ENCODE measurements around the gene BCORL1. TPM values are rescaled to one million over a fixed set of nuclear protein-coding genes. Genes with fewer than 3 reads are reported as not detected.

The BCORL1 gene
- total and polyA plus RNA-seq, 4 donors = 4.8 to 15.5 (median 9.5) TPM

GRCh38 chrX:130095249-130096030 is 113.0 kb downstream of the BCORL1 start:
- no peak overlapping the region for H3K4me3 ChIP-seq (ENCODE audit: low read depth, low read length)
- no peaks in the 10 kb centered on the region for H3K36me3 ChIP-seq (ENCODE audit: control insufficient read depth, insufficient read depth, low read length)
- no peaks in the 10 kb centered on the region for H3K4me1 ChIP-seq (ENCODE audit: control insufficient read depth, insufficient read depth, low read length)
- H3K27me3 ChIP-seq (ENCODE audit: control insufficient read depth, insufficient read depth, low read length) = no peaks in the 10 kb centered on the region
- H3K27ac ChIP-seq (ENCODE audit: low read depth, low read length) = no peak overlapping the region
- no peaks in the 10 kb centered on the region for H3K9me3 ChIP-seq (ENCODE audit: control insufficient read depth, insufficient read depth, low read length)
- no peak for DNase-seq (ENCODE audit: low read depth in 4 of 6, low spot score in 6 of 6)
- WGBS (ENCODE audit: insufficient coverage) = 80% methylated on average over 4 of the region's 6 CpGs

GRCh38 chrX:130097507-130098209 is 115.2 kb downstream of the BCORL1 start:
- 54% methylated on average over 13 of the region's 14 CpGs for WGBS (ENCODE audit: insufficient coverage)
- H3K4me3 ChIP-seq (ENCODE audit: low read depth, low read length) = no peak overlapping the region
- no peak for DNase-seq (ENCODE audit: low read depth in 4 of 6, low spot score in 6 of 6)

GRCh38 chrX:130098210-130098552 is 115.7 kb downstream of the BCORL1 start:
- Histone ChIP-seq H3K27me3 (ENCODE audit: control insufficient read depth, insufficient read depth, low read length) (no peaks in the 10 kb centered on the region), H3K9me3 (ENCODE audit: control insufficient read depth, insufficient read depth, low read length) (no peaks in the 10 kb centered on the region), H3K36me3 (ENCODE audit: control insufficient read depth, insufficient read depth, low read length) (no peaks in the 10 kb centered on the region), H3K27ac (ENCODE audit: low read depth, low read length) (no peak overlapping the region), H3K4me1 (ENCODE audit: control insufficient read depth, insufficient read depth, low read length) (no peaks in the 10 kb centered on the region), H3K4me3 (ENCODE audit: low read depth, low read length) (no peak overlapping the region)
- no peak for DNase-seq (ENCODE audit: low read depth in 4 of 6, low spot score in 6 of 6)
- 60% methylated on average over 5 of the region's 5 CpGs for WGBS (ENCODE audit: insufficient coverage)

More at GRCh38 chrX:130097507-130098209, 115.2 kb downstream of the BCORL1 start:
- Histone ChIP-seq H3K27me3 (ENCODE audit: control insufficient read depth, insufficient read depth, low read length) (no peaks in the 10 kb centered on the region), H3K4me1 (ENCODE audit: control insufficient read depth, insufficient read depth, low read length) (no peaks in the 10 kb centered on the region), H3K27ac (ENCODE audit: low read depth, low read length) (no peak overlapping the region), H3K36me3 (ENCODE audit: control insufficient read depth, insufficient read depth, low read length) (no peaks in the 10 kb centered on the region), H3K9me3 (ENCODE audit: control insufficient read depth, insufficient read depth, low read length) (no peaks in the 10 kb centered on the region)

GRCh38 chrX:130100180-130100579 is 117.7 kb downstream of the BCORL1 start:
- H3K9me3 ChIP-seq (ENCODE audit: control insufficient read depth, insufficient read depth, low read length) = no peaks in the 10 kb centered on the region
- 80% methylated on average over 5 of the region's 5 CpGs for WGBS (ENCODE audit: insufficient coverage)

GRCh38 chrX:130103605-130104004 is 121.2 kb downstream of the BCORL1 start:
- H3K27me3 ChIP-seq (ENCODE audit: control insufficient read depth, insufficient read depth, low read length) = peaks cover 2% of the 10 kb centered on the region
- H3K9me3 ChIP-seq (ENCODE audit: control insufficient read depth, insufficient read depth, low read length) = no peaks in the 10 kb centered on the region
- H3K4me3 ChIP-seq (ENCODE audit: low read depth, low read length) = no peak overlapping the region
- no peaks in the 10 kb centered on the region for H3K36me3 ChIP-seq (ENCODE audit: control insufficient read depth, insufficient read depth, low read length)
- no peak for DNase-seq (ENCODE audit: low read depth in 4 of 6, low spot score in 6 of 6)
- H3K4me1 ChIP-seq (ENCODE audit: control insufficient read depth, insufficient read depth, low read length) = peaks cover 8% of the 10 kb centered on the region
- H3K27ac ChIP-seq (ENCODE audit: low read depth, low read length) = no peak overlapping the region
- WGBS (ENCODE audit: insufficient coverage) = 20% methylated on average over 1 of the region's 3 CpGs

More at GRCh38 chrX:130100180-130100579, 117.7 kb downstream of the BCORL1 start:
- no peak for DNase-seq (ENCODE audit: low read depth in 4 of 6, low spot score in 6 of 6)
- H3K4me1 ChIP-seq (ENCODE audit: control insufficient read depth, insufficient read depth, low read length) = no peaks in the 10 kb centered on the region
- no peaks in the 10 kb centered on the region for H3K27me3 ChIP-seq (ENCODE audit: control insufficient read depth, insufficient read depth, low read length)
- no peaks in the 10 kb centered on the region for H3K36me3 ChIP-seq (ENCODE audit: control insufficient read depth, insufficient read depth, low read length)
- no peak overlapping the region for H3K27ac ChIP-seq (ENCODE audit: low read depth, low read length)
- no peak overlapping the region for H3K4me3 ChIP-seq (ENCODE audit: low read depth, low read length)

- H3K27ac ChIP-seq (ENCODE audit: low read depth, low read length) = no peak overlapping the region
- peaks cover 15% of the 10 kb centered on the region for H3K27me3 ChIP-seq (ENCODE audit: control insufficient read depth, insufficient read depth, low read length)
- WGBS (ENCODE audit: insufficient coverage) = no CpG with 5 or more reads among the region's 3 CpGs
- no peak for DNase-seq (ENCODE audit: low read depth in 4 of 6, low spot score in 6 of 6)
- peaks cover 2% of the 10 kb centered on the region for H3K36me3 ChIP-seq (ENCODE audit: control insufficient read depth, insufficient read depth, low read length)
- no peaks in the 10 kb centered on the region for H3K9me3 ChIP-seq (ENCODE audit: control insufficient read depth, insufficient read depth, low read length)
- H3K4me3 ChIP-seq (ENCODE audit: low read depth, low read length) = no peak overlapping the region
- H3K4me1 ChIP-seq (ENCODE audit: control insufficient read depth, insufficient read depth, low read length) = peaks cover 19% of the 10 kb centered on the region
Measured at GRCh38 chrX:130105244-130105643, 122.8 kb downstream of the BCORL1 start.

GRCh38 chrX:130106071-130106470 is 123.6 kb downstream of the BCORL1 start:
- Histone ChIP-seq H3K4me1 (ENCODE audit: control insufficient read depth, insufficient read depth, low read length) (peaks cover 19% of the 10 kb centered on the region), H3K4me3 (ENCODE audit: low read depth, low read length) (no peak overlapping the region), H3K27me3 (ENCODE audit: control insufficient read depth, insufficient read depth, low read length) (peaks cover 15% of the 10 kb centered on the region), H3K9me3 (ENCODE audit: control insufficient read depth, insufficient read depth, low read length) (no peaks in the 10 kb centered on the region), H3K27ac (ENCODE audit: low read depth, low read length) (no peak overlapping the region), H3K36me3 (ENCODE audit: control insufficient read depth, insufficient read depth, low read length) (peaks cover 2% of the 10 kb centered on the region)
- 50% methylated on average over 4 of the region's 10 CpGs for WGBS (ENCODE audit: insufficient coverage)
- no peak for DNase-seq (ENCODE audit: low read depth in 4 of 6, low spot score in 6 of 6)

Other genes with a start within 250 kb of the BCORL1 start
- 1 to 10 TPM; 2.0 to 4.1 TPM for gene XPNPEP2, start 243.7 kb upstream of the BCORL1 start, total RNA-seq
- 1 to 10 TPM in 1 of 2 donors, under 1 TPM in 1; 0.87 to 2.5 TPM for gene XPNPEP2, start 243.7 kb upstream of the BCORL1 start, polyA plus RNA-seq (ENCODE audit: insufficient read length in 2 of 2)
- gene SASH3, start 202.7 kb upstream of the BCORL1 start, total RNA-seq = 1 to 10 TPM; 4.8 to 8.2 TPM
- 1 to 10 TPM; 4.9 to 5.6 TPM for gene SASH3, start 202.7 kb upstream of the BCORL1 start, polyA plus RNA-seq (ENCODE audit: insufficient read length in 2 of 2)
- gene ZDHHC9, start 138.7 kb upstream of the BCORL1 start, total RNA-seq = 10 to 100 TPM; 36.4 to 68.4 TPM
- gene ZDHHC9, start 138.7 kb upstream of the BCORL1 start, polyA plus RNA-seq (ENCODE audit: insufficient read length in 2 of 2) = 10 to 100 TPM; 90.3 to 96.7 TPM
- gene UTP14A, start 76.5 kb upstream of the BCORL1 start, total RNA-seq = 10 to 100 TPM in 1 of 2 donors, 1 to 10 TPM in 1; 9.5 to 14.7 TPM
- 10 to 100 TPM; 13.1 to 15.0 TPM for gene UTP14A, start 76.5 kb upstream of the BCORL1 start, polyA plus RNA-seq (ENCODE audit: insufficient read length in 2 of 2)
- 1 to 10 TPM; 3.7 to 6.6 TPM for gene ELF4, start 127.9 kb downstream of the BCORL1 start, total RNA-seq
- 1 to 10 TPM; 1.9 to 4.0 TPM for gene ELF4, start 127.9 kb downstream of the BCORL1 start, polyA plus RNA-seq (ENCODE audit: insufficient read length in 2 of 2)
- 10 to 100 TPM; 19.0 to 21.8 TPM for gene AIFM1, start 183.2 kb downstream of the BCORL1 start, total RNA-seq
- 10 to 100 TPM; 30.0 to 33.7 TPM for gene AIFM1, start 183.2 kb downstream of the BCORL1 start, polyA plus RNA-seq (ENCODE audit: insufficient read length in 2 of 2)
- 10 to 100 TPM; 18.6 to 23.6 TPM for gene RAB33A, start 189.3 kb downstream of the BCORL1 start, total RNA-seq
- 10 to 100 TPM; 46.5 to 52.5 TPM for gene RAB33A, start 189.3 kb downstream of the BCORL1 start, polyA plus RNA-seq (ENCODE audit: insufficient read length in 2 of 2)

All from spinal cord (tissue), 10 donors.